Measurements from ENCODE around the gene CRACDL. TPM values are rescaled to one million over a fixed set of nuclear protein-coding genes. Genes with fewer than 3 reads are reported as not detected.

Gene CRACDL
- total and polyA plus RNA-seq, 2 donors (not counting 3 experiments of a cell fraction or from before 2014, with no cell fraction given), result 0.92 to 6.3 TPM

GRCh38 chr2:98875081-98875728, 60.8 kb downstream of the CRACDL start:
- no peaks in the 10 kb centered on the region for H3K36me3 ChIP-seq (ENCODE audit: control insufficient read depth in 2 of 2, extremely low read depth in 1 of 2, insufficient read depth in 2 of 2, low read length in 2 of 2)
- H3K9ac ChIP-seq (replicated peaks; ENCODE audit: extremely low read depth, insufficient read depth, low read length), result no peak overlapping the region
- ChIA-PET POLR2A (no interaction called here), CTCF (interaction anchor here (1.4 kb wide), 2 partner anchors 10 to 61 kb away, joined by 3 to 4 read pairs; partner anchors contain the start of gene CRACDL)
- no peaks in the 10 kb centered on the region for H3K79me2 ChIP-seq (ENCODE audit: control insufficient read depth, insufficient read depth, low read length)
- DNase-seq (ENCODE audit: low read depth, low spot score) (no peak), FAIRE-seq (no peak)
- no peaks in the 10 kb centered on the region for H3K9me1 ChIP-seq (replicated peaks; ENCODE audit: control insufficient read depth, extremely low read depth, insufficient read depth, low read length)
- H3K27ac ChIP-seq (ENCODE audit: insufficient read depth, low read depth, low read length), result no peak overlapping the region
- no peak overlapping the region for H3K4me3 ChIP-seq (replicated peaks in 1 of 3; ENCODE audit: insufficient read depth in 1 of 3, low read depth in 1 of 3, low read length in 3 of 3)
- no peaks in the 10 kb centered on the region for H4K20me1 ChIP-seq (replicated peaks; ENCODE audit: control insufficient read depth, extremely low read depth, insufficient read depth, low read length)
- H3K9me3 ChIP-seq (replicated peaks; ENCODE audit: control insufficient read depth, insufficient read depth, low read length), result no peaks in the 10 kb centered on the region
- no peaks in the 10 kb centered on the region for H3K4me1 ChIP-seq (ENCODE audit: control insufficient read depth, extremely low read depth, insufficient read depth, low read length)
- no peaks in the 10 kb centered on the region for H3K27me3 ChIP-seq (ENCODE audit: control insufficient read depth in 2 of 2, insufficient read depth in 2 of 2, low read length in 2 of 2)
- TF ChIP-seq JUN (IDR thresholded peaks at IDR 0.05; ENCODE audit: borderline replicate concordance, insufficient read depth, insufficient read length, low read depth), result no peak
- TF ChIP-seq FOS (IDR thresholded peaks at IDR 0.05; ENCODE audit: borderline replicate concordance, insufficient read depth, low read length), result no peak
- TF ChIP-seq EZH2 (IDR thresholded peaks at IDR 0.05; ENCODE audit: borderline replicate concordance, low read depth, low read length, severe bottlenecking), result no peak
- TF ChIP-seq POLR2AphosphoS5 (IDR thresholded peaks at IDR 0.05; ENCODE audit: insufficient read depth, low read depth, low read length), result no peak
- no peak for TF ChIP-seq MYC (IDR thresholded peaks at IDR 0.05; ENCODE audit: low read depth, low read length)
- no peak for TF ChIP-seq GATA2 (IDR thresholded peaks at IDR 0.05; ENCODE audit: insufficient read depth, insufficient read length, low read depth, low read length)
- TF ChIP-seq CTCF (IDR thresholded peaks at IDR 0.05; ENCODE audit: extremely low read depth in 1 of 2, insufficient read depth in 1 of 2, low read depth in 1 of 2, low read length in 2 of 2), result no peak
- no peak for TF ChIP-seq POLR2A (IDR thresholded peaks at IDR 0.05; ENCODE audit: low read depth, low read length)
- no peak for TF ChIP-seq MAX (IDR thresholded peaks at IDR 0.05; ENCODE audit: insufficient read depth, insufficient read length)
- H2AFZ ChIP-seq (ENCODE audit: low read depth, low read length), result no peak overlapping the region
- H3K4me2 ChIP-seq (ENCODE audit: insufficient read depth, low read length), result no peak overlapping the region
- dilution Hi-C loops (cut with MboI; ENCODE audit: extremely low pct_ligation_motif_present, low sequenced_read_pairs) (no loop called here), intact Hi-C loops (cut with micrococcal nuclease) (no loop called here)
- BruUV-seq (replicated peaks), result no TSS peak
